Esophagus squamous epithelium (tissue), 4 donors: Measurements from ENCODE around the gene ISOC2.

ENCODE experiments used
- CTCF ChIP-seq, 6 experiments: fragments of 450-650 bp in 4 of 6; fragments of 200-600 bp in 2 of 6; sonication (generic) in 2 of 6; IDR thresholded peaks; one replicate each; pipeline ENCODE4 v1.5.1; 2016 to 2019; ENCODE audit warnings: antibody characterized with exemption in 6 of 6, mild to moderate bottlenecking in 4 of 6, moderate library complexity in 4 of 6
- POLR2A ChIP-seq, 4 donors: fragments of 450-650 bp; IDR thresholded peaks; one replicate each; pipeline ENCODE4 v1.6.1; 2017; ENCODE audit warnings: antibody characterized with exemption in 4 of 4, mild to moderate bottlenecking in 4 of 4, moderate library complexity in 3 of 4

DNA sequence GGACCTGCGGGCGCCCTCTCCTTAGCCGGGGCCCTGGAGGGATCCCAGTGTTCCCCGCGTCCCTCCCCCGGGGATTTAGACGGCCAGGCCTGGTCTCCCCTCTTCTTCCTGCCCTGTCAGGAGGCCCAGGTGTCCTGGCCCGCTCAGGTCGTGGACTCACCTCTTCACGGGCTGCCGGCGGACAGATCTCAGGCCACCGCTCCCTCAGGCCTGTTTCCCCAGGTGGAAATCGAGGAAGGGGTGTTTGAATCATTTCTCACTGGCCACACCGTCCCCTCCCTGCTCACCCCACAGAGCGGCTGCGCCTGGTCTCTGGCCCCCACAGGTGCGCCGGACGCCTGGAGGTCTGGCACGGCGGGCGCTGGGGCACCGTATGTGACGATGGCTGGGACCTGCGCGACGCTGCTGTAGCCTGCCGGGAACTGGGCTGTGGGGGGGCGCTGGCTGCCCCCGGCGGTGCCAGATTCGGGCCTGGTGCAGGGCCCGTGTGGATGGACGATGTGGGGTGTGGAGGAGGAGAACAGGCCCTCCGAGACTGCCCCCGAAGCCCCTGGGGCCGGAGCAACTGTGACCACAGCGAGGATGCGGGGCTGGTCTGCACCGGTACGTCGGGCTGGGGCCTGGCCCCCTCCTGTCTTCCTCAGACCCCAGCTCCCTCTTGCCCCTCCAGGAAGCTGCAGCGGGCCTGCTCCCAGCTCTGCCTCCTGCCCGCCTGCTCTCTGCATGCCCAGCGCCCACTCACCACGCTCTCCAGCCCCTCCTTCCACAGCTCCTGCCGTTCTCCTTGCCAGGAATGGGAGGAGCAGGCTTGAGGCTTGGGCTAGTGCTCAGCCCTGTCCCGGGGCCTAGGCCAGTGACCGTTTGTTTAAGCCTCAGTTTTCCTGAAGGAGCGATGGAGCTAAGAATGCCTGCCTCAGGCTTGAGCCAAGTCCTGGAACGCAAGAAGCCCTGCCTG, 29.3 kb upstream of the ISOC2 start:
- TF ChIP-seq POLR2A (IDR thresholded peaks at IDR 0.05) (no peak), CTCF (IDR thresholded peaks at IDR 0.05) (no peak)
